Measurements from ENCODE around the gene CD14.

- TF ChIP-seq CTCF (IDR thresholded peaks at IDR 0.05; ENCODE audit: insufficient read depth, low read depth, low read length) (no peak), EZH2 (IDR thresholded peaks at IDR 0.05; ENCODE audit: insufficient read depth, low read length) (peak; percentile 78)
These were observed 482 bp downstream of the CD14 start for GRCh38 chr5:140632366-140633020.
